ENCODE results near the gene FLII.
A peak's percentile ranks its signal among the peaks of the same experiment; 100 is the strongest.

The FLII gene

GRCh38 chr17:18260332-18261145 is 2.0 kb upstream of the FLII start, which contains the start of gene MIEF2:
Gene MIEF2, plus strand, starts transcription at chr17:18260662. Its CDS starts 2,059 bp downstream, at chr17:18262721.
- peak; percentile 88 for DNase-seq (ENCODE audit: low read depth)

- no peak for DNase-seq (ENCODE audit: low read depth)
Observed at GRCh38 chr17:18259621-18260331, 1.2 kb upstream of the FLII start.

GRCh38 chr17:18257982-18258355 is 569 bp downstream of the FLII start:
- DNase-seq (ENCODE audit: low read depth) = peak; percentile 16

DNA sequence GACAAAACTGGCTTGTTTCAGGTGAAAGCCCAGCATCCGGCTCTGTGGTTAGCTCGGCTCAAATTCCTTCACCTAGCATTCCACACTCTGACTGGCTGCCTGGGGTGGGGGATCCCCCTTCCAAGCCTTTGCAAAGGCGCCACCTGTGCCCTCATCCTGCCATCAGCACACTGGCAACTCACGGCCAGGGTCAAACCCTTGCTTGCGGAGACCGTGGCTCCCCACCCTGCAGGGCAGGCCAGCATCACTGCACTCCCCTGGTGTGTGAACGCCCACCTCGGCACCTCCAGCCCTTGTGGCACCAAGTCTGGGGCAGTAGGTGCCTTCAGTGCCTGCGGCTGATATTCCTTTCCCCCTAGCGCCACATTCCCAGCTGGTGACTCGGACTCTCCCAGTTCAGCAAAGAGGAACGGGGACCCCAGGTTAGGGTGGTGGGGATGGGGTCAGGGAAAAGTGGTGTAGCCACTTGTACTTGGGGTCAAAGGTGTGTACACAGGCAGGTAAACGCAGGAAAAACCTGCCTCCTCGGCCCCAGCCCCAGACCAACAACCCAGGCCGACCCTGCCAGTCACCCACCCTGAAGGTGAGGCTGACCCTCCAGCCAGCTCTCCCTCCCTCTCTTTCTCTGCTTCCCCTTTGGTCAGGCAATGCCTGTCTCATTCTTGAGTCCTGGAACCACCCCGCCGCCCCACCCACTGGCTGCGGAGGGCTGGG is 1.1 kb downstream of the FLII start:
- DNase-seq (ENCODE audit: low read depth) = no peak

GRCh38 chr17:18256776-18257175 is 1.8 kb downstream of the FLII start:
- no peak for DNase-seq (ENCODE audit: low read depth)

DNA sequence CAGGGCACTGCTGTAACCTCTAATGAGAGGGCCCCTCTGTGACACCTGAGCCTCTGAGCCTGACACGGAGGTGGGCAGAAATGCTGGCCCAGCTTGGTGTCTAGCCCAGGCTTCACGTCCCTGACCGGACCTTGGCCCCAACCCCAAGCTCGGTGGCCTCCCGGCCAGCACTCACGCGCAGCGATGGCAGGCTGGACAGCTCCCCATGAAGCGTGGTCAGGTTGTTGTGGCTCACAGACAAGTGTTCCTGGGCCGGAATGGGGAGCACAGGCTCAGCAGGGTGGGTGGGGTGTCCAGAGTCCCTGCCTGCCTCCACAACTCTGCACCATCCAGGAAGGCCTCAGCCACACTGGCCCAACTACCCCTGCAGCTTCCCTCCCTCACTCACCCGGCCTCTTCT is 2.2 kb downstream of the FLII start:
- no peak for DNase-seq (ENCODE audit: low read depth)

DNA sequence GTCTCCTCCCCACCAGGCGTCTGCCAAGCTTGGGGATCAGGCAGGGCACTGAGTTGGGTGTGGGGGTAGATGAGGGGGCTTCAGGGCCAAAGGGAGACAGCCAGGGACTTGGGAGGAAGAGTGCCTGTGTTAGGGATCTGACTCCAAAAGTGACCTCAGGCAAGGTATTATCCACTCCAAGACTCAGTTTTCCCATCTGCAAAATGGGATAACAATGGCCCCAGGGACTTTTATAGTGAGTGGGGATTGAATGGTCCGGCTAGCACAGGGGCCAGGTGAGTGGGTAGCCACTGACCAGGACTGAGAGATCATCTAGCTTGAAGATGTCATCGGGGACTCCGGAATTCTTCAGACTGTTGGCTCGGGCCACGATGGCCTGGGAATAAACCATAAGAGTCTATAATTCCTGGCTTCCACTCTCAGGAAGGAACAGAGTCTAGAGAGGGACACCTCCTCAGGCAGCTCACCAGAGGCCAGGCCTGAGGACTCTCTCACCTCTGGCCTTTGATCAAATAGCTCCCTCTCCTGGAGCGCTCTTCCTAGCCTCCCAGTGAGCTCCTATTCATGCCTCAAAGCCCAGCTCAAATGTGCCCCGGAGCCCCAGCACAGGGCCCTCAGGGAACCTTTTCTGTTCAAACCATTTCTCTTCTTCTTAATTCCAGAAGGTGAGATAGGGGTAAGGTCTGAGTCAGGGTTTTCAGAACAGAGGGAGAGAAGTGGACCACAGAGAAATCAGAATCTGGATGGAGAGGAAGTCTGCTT is 3.5 kb downstream of the FLII start:
- DNase-seq (ENCODE audit: low read depth) = no peak

GRCh38 chr17:18253947-18254821 is 4.4 kb downstream of the FLII start:
- no peak for DNase-seq (ENCODE audit: low read depth)

DNA sequence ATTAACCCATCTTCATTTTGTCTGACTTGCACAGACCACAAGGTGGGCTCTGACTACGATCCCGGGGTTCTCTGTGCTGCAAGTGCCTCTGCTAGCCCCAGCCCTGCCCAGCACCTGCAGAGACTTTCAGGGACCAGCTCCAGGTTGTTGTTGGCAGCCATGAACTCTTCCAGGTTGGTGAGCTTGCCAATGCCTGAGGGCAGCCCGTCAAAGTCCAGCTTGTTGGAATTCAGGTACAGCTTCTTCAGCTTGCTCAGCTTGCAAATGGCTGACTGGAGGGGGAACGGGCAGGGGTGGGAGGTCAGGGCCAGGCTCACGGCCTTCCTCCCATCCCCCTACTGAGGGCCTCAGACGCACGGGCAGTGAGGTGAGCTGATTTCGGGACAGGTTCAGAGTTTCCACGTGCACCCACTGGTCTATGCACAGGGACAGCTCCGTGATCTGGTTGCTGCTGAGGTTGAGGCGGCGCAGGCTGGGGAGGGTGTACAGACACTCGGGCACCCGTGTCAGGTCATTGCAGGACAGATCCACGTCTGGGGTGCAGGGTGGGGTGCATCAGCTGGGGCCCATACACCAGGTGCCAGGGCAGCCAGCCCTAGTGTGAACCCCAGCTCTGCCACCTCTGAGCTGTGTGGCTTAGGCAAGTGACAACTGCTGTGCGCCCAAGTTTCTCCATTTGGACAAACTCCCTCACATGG is 5.2 kb downstream of the FLII start:
- DNase-seq (ENCODE audit: low read depth) = no peak

DNA sequence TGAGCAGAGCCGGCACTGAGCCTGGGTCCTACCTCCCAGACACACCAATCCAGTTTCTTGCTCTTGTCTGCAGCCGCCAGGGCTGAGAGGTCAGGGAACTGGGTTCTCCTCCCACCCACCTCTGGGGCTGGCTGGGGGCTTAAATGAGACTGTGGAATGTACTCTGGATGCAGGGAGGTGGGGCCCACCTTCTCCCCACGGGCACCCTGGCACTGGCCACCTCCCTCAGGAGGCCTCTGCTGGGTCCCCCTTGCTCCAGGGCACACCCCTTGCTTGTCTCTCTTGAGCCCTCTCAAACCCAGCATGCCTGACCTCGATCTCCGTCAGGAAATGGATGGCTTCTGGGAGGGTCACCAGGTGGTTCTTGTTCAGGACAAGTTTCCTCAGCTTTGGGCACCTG is 6.4 kb downstream of the FLII start:
- DNase-seq (ENCODE audit: low read depth) = no peak

GRCh38 chr17:18251204-18251603 is 7.3 kb downstream of the FLII start:
- DNase-seq (ENCODE audit: low read depth) = no peak

- DNase-seq (ENCODE audit: low read depth) = no peak
Observed at GRCh38 chr17:18250708-18251107, 7.8 kb downstream of the FLII start.

DNA sequence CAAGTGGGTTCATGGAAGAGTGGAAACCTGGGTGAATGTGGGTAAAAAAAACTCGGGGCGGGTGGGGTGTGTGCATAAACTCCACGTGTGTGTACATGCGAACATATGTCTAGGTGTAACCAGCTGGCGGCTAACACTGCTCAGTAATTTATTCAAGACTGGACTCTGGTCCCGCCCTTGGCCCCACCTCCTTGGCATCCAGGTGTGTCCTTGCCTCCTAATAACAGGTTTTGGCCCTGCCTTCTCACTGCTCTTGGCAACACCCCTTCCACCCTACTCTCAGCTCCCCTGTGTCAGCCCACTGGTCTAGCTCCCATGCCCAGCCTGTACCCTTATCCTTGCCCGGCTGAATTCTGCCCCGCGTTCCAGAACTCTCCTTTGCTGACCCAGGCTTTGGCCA is 8.3 kb downstream of the FLII start:
- no peak for DNase-seq (ENCODE audit: low read depth)

GRCh38 chr17:18248811-18249210 is 9.7 kb downstream of the FLII start:
- no peak for DNase-seq (ENCODE audit: low read depth)

- DNase-seq (ENCODE audit: low read depth) = peak; percentile 45
Observed at GRCh38 chr17:18248300-18248731, 10.2 kb downstream of the FLII start.

DNA sequence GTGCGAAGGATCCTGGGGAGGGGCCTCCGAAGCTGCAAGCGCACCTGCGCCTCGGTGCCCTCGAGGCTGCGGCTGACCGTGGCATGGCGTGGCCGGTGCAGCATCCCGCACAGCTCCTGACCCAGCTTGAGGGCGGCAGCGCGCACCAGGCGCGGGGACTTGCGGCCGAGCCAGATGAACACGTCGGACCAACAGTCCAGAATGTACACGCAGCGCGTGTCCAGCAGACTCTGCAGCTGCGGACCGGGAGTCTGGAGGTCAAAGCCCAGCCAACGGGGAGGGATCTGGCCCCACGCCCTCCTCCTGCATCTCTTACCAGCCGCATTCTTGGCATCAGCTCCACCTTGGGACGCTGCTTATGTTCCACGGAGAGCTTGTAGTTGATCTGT is 10.9 kb downstream of the FLII start:
- DNase-seq (ENCODE audit: low read depth) = no peak

- no peak for DNase-seq (ENCODE audit: low read depth)
Observed at GRCh38 chr17:18246880-18247612, 11.5 kb downstream of the FLII start.

DNA sequence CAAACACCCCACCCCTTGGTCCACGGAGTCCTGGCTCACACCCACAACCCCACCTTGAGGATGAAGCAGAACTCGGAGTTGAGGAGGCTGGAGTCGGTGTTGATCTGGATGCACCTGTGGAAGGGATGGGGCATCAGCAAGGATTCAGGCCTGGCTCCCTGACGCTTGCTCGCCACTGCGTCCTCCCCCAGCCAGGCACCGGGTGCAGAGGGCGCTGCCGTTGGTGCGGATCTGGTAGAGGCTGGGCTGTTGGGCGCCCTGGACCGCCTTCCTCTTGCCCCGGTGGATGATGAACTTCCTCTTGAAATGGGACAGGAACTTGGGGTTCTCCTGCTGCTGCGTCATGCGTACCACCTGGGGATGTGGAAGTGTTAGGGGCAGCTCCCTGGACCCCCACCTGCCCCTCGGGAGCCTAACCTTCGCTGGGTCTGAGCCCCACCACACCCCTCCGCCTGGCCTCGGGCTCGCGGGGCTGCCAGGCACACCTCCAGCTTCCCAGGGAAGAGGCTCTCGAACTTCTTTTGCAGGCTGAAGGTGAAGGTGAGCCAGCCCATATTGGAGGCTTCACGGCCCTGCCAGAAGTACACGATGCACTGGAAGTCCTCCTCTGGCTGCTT is 12.3 kb downstream of the FLII start:
- no peak for DNase-seq (ENCODE audit: low read depth)

- DNase-seq (ENCODE audit: low read depth) = no peak
Observed at GRCh38 chr17:18245038-18245776, 13.3 kb downstream of the FLII start.
